Measurements from ENCODE around the gene CASKIN1. TPM values are rescaled to one million over a fixed set of nuclear protein-coding genes. Genes with fewer than 3 reads are reported as not detected.

Gene CASKIN1
- total and polyA plus RNA-seq, 2 experiments from 2014 or later: 1.0 to 6.2 TPM

GRCh38 chr16:2189252-2189893 lies 7.0 kb downstream of the CASKIN1 start:
- no peaks in the 10 kb centered on the region for H3K79me2 ChIP-seq (replicated peaks; ENCODE audit: insufficient read depth)
- 0 out of 2 replicates have a peak, but pooled peaks cover 2% of the 10 kb centered on the region for H3F3A ChIP-seq (replicated peaks; ENCODE audit: low read depth)
- H3K36me3 ChIP-seq (ENCODE audit: insufficient read depth): no peaks in the 10 kb centered on the region
- H3K9me3 Mint-ChIP-seq: no peaks in the 10 kb centered on the region
- TF ChIP-seq EZH2phosphoT487 (IDR thresholded peaks at IDR 0.05; ENCODE audit: unreplicated experiment) (no peak), EZH2 (IDR thresholded peaks at IDR 0.05; ENCODE audit: low read depth, unreplicated experiment) (no peak), CREB1 (CRISPR knock-in tag; IDR thresholded peaks at IDR 0.05; ENCODE audit: low read depth) (no peak), NANOG (IDR thresholded peaks at IDR 0.05; ENCODE audit: borderline replicate concordance) (no peak), ZNF331 (CRISPR knock-in tag; IDR thresholded peaks at IDR 0.05; ENCODE audit: low read depth) (no peak), ETS1 (IDR thresholded peaks at IDR 0.05) (no peak), REST (IDR thresholded peaks at IDR 0.05; ENCODE audit: unreplicated experiment) (no peak), ZNF114 (CRISPR knock-in tag; IDR thresholded peaks at IDR 0.05) (no peak), POLR2AphosphoS5 (IDR thresholded peaks at IDR 0.05; ENCODE audit: low read depth) (no peak), ZNF462 (CRISPR knock-in tag; IDR thresholded peaks at IDR 0.05) (no peak), STAT1 (IDR thresholded peaks at IDR 0.05; ENCODE audit: unreplicated experiment) (no peak), CTCF (conservative IDR thresholded peaks at IDR 0.05; ENCODE audit: low read depth in 2 of 2) (no peak)
- H3K4me1 Mint-ChIP-seq: no peaks in the 10 kb centered on the region
- ATAC-seq (peak; percentile 18), DNase-seq (ENCODE audit: low spot score) (no peak)
- no peak overlapping the region for H3K4me3 Mint-ChIP-seq
- no peak overlapping the region for H2AFZ ChIP-seq
- no peaks in the 10 kb centered on the region for H3K36me3 Mint-ChIP-seq (ENCODE audit: low read depth)
- H3K4me2 ChIP-seq: no peak overlapping the region
- peaks cover 9% of the 10 kb centered on the region for H3K27me3 Mint-ChIP-seq (ENCODE audit: insufficient read depth, low read depth, poor library complexity)
- H3K9me2 ChIP-seq (ENCODE audit: insufficient read depth): no peaks in the 10 kb centered on the region
- H3K27ac ChIP-seq (ENCODE audit: low read depth): no peak overlapping the region
- H3K27me3 ChIP-seq (ENCODE audit: insufficient read depth): no peaks in the 10 kb centered on the region
- H3K4me3 ChIP-seq: no peak overlapping the region
- no peaks in the 10 kb centered on the region for H3K4me1 ChIP-seq (ENCODE audit: insufficient read depth)
- H3K27ac Mint-ChIP-seq: no peak overlapping the region
- H4K20me1 ChIP-seq (replicated peaks; ENCODE audit: insufficient read depth): no peaks in the 10 kb centered on the region

Data from GM23338 (cell line).